IPS-18c (cell line): Measurements from ENCODE around the gene ISCU.

Source experiments
- H3K4me3 ChIP-seq: 2 replicates; pipeline ENCODE4 v1.7.0; 2013; ENCODE audit warnings: low read depth, mild to moderate bottlenecking, low read length, moderate library complexity; ENCODE audit not compliant: insufficient read depth
- H3K9me3 ChIP-seq: one replicate; pipeline ENCODE4 v1.6.1; 2013; ENCODE audit warnings: mild to moderate bottlenecking, low read length, moderate library complexity; ENCODE audit not compliant: control insufficient read depth, insufficient read depth

The ISCU gene

GRCh38 chr12:108562348-108563135 is at the start of gene ISCU:
ISCU (plus strand) TSS chr12:108562596; CDS start chr12:108562623, 27 bp downstream.
- H3K4me3 ChIP-seq: peak within 1 kb of the TSS; percentile 84

GRCh38 chr12:108514468-108514972 is 47.9 kb upstream of the ISCU start:
- Histone ChIP-seq H3K4me3 (peak overlapping the region; percentile 86), H3K9me3 (peaks cover 2% of the 10 kb centered on the region)

More at GRCh38 chr12:108562348-108563135, at the start of gene ISCU:
- no peaks in the 10 kb centered on the region for H3K9me3 ChIP-seq

- Histone ChIP-seq H3K9me3 (peaks cover 2% of the 10 kb centered on the region), H3K4me3 (peak within 1 kb of the TSS; percentile 86)
Measured at GRCh38 chr12:108514973-108515814, 47.2 kb upstream of the ISCU start, which contains the start of gene FICD. FICD (plus strand) TSS chr12:108515277; CDS start chr12:108516973, 1,696 bp downstream.

GRCh38 chr12:108515916-108516315 is 46.5 kb upstream of the ISCU start:
- Histone ChIP-seq H3K9me3 (peaks cover 2% of the 10 kb centered on the region), H3K4me3 (peak overlapping the region; percentile 86)

GRCh38 chr12:108516511-108517275 is 45.7 kb upstream of the ISCU start:
- Histone ChIP-seq H3K9me3 (peaks cover 2% of the 10 kb centered on the region), H3K4me3 (no peak overlapping the region)

- H3K4me3 ChIP-seq: no peak overlapping the region
- H3K9me3 ChIP-seq: peaks cover 2% of the 10 kb centered on the region
Measured at GRCh38 chr12:108517288-108518100, 44.9 kb upstream of the ISCU start.

GRCh38 chr12:108518101-108518715 is 44.2 kb upstream of the ISCU start:
- H3K9me3 ChIP-seq: peaks cover 2% of the 10 kb centered on the region
- no peak overlapping the region for H3K4me3 ChIP-seq

- no peak overlapping the region for H3K4me3 ChIP-seq
- H3K9me3 ChIP-seq: peaks cover 2% of the 10 kb centered on the region
Measured at GRCh38 chr12:108518716-108519496, 43.5 kb upstream of the ISCU start.

- Histone ChIP-seq H3K4me3 (no peak overlapping the region), H3K9me3 (peaks cover 2% of the 10 kb centered on the region)
Measured at GRCh38 chr12:108519558-108519957, 42.8 kb upstream of the ISCU start.

GRCh38 chr12:108523365-108523764 is 39.0 kb upstream of the ISCU start:
- H3K4me3 ChIP-seq: no peak overlapping the region
- no peaks in the 10 kb centered on the region for H3K9me3 ChIP-seq

- no peak overlapping the region for H3K4me3 ChIP-seq
- H3K9me3 ChIP-seq: no peaks in the 10 kb centered on the region
Measured at GRCh38 chr12:108525681-108526080, 36.7 kb upstream of the ISCU start.

- no peaks in the 10 kb centered on the region for H3K9me3 ChIP-seq
- H3K4me3 ChIP-seq: no peak overlapping the region
Measured at GRCh38 chr12:108526482-108527165, 35.8 kb upstream of the ISCU start.

- no peaks in the 10 kb centered on the region for H3K9me3 ChIP-seq
- no peak overlapping the region for H3K4me3 ChIP-seq
Measured at GRCh38 chr12:108527166-108527496, 35.3 kb upstream of the ISCU start.

- Histone ChIP-seq H3K9me3 (no peaks in the 10 kb centered on the region), H3K4me3 (no peak overlapping the region)
Measured at GRCh38 chr12:108530161-108530560, 32.2 kb upstream of the ISCU start.
